Measurements from ENCODE around the gene PRAMEF13.

DNA sequence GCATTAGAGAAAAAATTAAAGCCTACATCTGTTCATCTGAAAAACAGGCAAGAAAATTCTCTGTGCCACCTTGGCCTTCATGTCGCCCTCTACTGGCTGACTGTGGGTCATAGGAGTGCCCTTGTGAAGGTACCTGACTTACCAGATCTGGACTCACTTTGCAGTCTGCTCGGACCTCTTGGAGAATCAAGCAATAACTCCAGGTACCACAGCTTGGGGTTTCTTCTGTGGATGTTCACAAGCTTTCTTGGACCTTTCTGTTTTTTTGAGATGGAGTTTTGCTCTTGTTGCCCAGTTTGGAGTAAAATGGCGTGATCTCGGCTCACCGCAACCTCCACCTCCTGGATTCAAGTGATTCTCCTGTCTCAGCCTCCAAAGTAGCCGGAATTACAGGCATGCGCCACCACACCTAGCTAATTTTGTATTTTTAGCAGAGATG is 27.2 kb upstream of the PRAMEF13 start:
- TF ChIP-seq, protein P1, sequence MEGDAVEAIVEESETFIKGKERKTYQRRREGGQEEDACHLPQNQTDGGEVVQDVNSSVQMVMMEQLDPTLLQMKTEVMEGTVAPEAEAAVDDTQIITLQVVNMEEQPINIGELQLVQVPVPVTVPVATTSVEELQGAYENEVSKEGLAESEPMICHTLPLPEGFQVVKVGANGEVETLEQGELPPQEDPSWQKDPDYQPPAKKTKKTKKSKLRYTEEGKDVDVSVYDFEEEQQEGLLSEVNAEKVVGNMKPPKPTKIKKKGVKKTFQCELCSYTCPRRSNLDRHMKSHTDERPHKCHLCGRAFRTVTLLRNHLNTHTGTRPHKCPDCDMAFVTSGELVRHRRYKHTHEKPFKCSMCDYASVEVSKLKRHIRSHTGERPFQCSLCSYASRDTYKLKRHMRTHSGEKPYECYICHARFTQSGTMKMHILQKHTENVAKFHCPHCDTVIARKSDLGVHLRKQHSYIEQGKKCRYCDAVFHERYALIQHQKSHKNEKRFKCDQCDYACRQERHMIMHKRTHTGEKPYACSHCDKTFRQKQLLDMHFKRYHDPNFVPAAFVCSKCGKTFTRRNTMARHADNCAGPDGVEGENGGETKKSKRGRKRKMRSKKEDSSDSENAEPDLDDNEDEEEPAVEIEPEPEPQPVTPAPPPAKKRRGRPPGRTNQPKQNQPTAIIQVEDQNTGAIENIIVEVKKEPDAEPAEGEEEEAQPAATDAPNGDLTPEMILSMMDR (tag by site-specific recombination; IDR thresholded peaks at IDR 0.05), result no peak
- TF ChIP-seq ZNF391 (tag by site-specific recombination; IDR thresholded peaks at IDR 0.05; ENCODE audit: borderline replicate concordance, low read depth), result no peak
- TF ChIP-seq, protein P2, sequence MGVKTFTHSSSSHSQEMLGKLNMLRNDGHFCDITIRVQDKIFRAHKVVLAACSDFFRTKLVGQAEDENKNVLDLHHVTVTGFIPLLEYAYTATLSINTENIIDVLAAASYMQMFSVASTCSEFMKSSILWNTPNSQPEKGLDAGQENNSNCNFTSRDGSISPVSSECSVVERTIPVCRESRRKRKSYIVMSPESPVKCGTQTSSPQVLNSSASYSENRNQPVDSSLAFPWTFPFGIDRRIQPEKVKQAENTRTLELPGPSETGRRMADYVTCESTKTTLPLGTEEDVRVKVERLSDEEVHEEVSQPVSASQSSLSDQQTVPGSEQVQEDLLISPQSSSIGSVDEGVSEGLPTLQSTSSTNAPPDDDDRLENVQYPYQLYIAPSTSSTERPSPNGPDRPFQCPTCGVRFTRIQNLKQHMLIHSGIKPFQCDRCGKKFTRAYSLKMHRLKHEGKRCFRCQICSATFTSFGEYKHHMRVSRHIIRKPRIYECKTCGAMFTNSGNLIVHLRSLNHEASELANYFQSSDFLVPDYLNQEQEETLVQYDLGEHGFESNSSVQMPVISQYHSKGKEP (tag by site-specific recombination; IDR thresholded peaks at IDR 0.05), result no peak
- TF ChIP-seq, protein P3, sequence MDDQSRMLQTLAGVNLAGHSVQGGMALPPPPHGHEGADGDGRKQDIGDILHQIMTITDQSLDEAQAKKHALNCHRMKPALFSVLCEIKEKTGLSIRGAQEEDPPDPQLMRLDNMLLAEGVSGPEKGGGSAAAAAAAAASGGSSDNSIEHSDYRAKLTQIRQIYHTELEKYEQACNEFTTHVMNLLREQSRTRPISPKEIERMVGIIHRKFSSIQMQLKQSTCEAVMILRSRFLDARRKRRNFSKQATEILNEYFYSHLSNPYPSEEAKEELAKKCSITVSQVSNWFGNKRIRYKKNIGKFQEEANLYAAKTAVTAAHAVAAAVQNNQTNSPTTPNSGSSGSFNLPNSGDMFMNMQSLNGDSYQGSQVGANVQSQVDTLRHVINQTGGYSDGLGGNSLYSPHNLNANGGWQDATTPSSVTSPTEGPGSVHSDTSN (CRISPR knock-in tag; IDR thresholded peaks at IDR 0.05), result no peak
- TF ChIP-seq, protein P4, sequence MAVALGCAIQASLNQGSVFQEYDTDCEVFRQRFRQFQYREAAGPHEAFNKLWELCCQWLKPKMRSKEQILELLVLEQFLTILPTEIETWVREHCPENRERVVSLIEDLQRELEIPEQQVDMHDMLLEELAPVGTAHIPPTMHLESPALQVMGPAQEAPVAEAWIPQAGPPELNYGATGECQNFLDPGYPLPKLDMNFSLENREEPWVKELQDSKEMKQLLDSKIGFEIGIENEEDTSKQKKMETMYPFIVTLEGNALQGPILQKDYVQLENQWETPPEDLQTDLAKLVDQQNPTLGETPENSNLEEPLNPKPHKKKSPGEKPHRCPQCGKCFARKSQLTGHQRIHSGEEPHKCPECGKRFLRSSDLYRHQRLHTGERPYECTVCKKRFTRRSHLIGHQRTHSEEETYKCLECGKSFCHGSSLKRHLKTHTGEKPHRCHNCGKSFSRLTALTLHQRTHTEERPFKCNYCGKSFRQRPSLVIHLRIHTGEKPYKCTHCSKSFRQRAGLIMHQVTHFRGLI (tag by site-specific recombination; IDR thresholded peaks at IDR 0.05), result no peak
- TF ChIP-seq SP2 (tag by site-specific recombination; IDR thresholded peaks at IDR 0.05), result no peak

Data from HEK293 (cell line).